H1 (cell line): ENCODE data around the gene TEX14. TPM values are rescaled to one million over a fixed set of nuclear protein-coding genes. Genes with fewer than 3 reads are reported as not detected.

Experiments used
- CTCF ChIA-PET: fragments of 300-600 bp; sonication (Branson Sonifier 250); formaldehyde crosslinking; loops from one replicate; lab custom pipeline; 2021; ENCODE audit not compliant: partially characterized antibody; lab: Charles Lee
- POLR2A ChIA-PET: fragments of 300-600 bp; sonication (Branson Sonifier 250); formaldehyde crosslinking; loops from one replicate; lab custom pipeline; 2021; ENCODE audit warnings: inconsistent platforms; ENCODE audit not compliant: partially characterized antibody; lab: Charles Lee
- DNase-seq, 2 experiments: peaks; one replicate each; pipeline versions ENCODE4 v3.0.0 to v3.0.0-alpha.2; 2010 to 2022; ENCODE audit warnings: low spot score in 2 of 2, low read depth in 1 of 2, mixed read lengths in 1 of 2
- FAIRE-seq: peaks from 2 replicates; lab custom pipeline; 2011; peaks lifted over from hg19 to GRCh38; lab: Jason Lieb, UNC
- H2AFZ ChIP-seq: 2 replicates; pipeline ENCODE4 v1.8.1; 2012; ENCODE audit warnings: low read length, inconsistent platforms
- H2AK5ac ChIP-seq: 2 replicates; pipeline ENCODE4 v1.6.1; 2013; ENCODE audit warnings: low read depth, low read length
- H2BK120ac ChIP-seq: replicated peaks from 2 replicates; pipeline ENCODE3; 2013; ENCODE audit warnings: low read depth, low read length, inconsistent platforms
- H2BK12ac ChIP-seq: 2 replicates; pipeline ENCODE4 v1.6.1; 2013; ENCODE audit warnings: low read depth, low read length
- H2BK15ac ChIP-seq: 2 replicates; pipeline ENCODE4 v1.6.1; 2013; ENCODE audit warnings: low read length
- H2BK20ac ChIP-seq: 2 replicates; pipeline ENCODE4 v1.6.1; 2013; ENCODE audit warnings: low read length
- H2BK5ac ChIP-seq: 2 replicates; pipeline ENCODE4 v1.6.1; 2013; ENCODE audit warnings: low read depth, low read length
- H3K14ac ChIP-seq: 2 replicates; pipeline ENCODE4 v1.6.1; 2013; ENCODE audit warnings: inconsistent platforms; ENCODE audit not compliant: insufficient read length
- H3K18ac ChIP-seq: 2 replicates; pipeline ENCODE4 v1.6.1; 2013; ENCODE audit warnings: low read length; ENCODE audit errors: extremely low read depth
- H3K23ac ChIP-seq: 2 replicates; pipeline ENCODE4 v1.6.1; 2013; ENCODE audit warnings: inconsistent platforms; ENCODE audit not compliant: insufficient read length
- H3K23me2 ChIP-seq: 2 replicates; pipeline ENCODE4 v1.6.1; 2013; ENCODE audit warnings: low read depth, low read length
- H3K27ac ChIP-seq: 2 replicates; pipeline ENCODE4 v1.6.1; 2011; ENCODE audit warnings: low read depth, low read length, inconsistent platforms
- H3K27me3 ChIP-seq, 4 experiments: replicated peaks in 1 of 4; 1 replicate in 1 of 4; 2 replicates in 3 of 4; pipeline versions ENCODE4 v1.6.1 to v1.8.1; 2011 to 2013; ENCODE audit warnings: low read length in 3 of 4, mild to moderate bottlenecking in 3 of 4, inconsistent platforms in 2 of 4, mixed read lengths in 2 of 4, moderate library complexity in 1 of 4; ENCODE audit not compliant: control insufficient read depth in 3 of 4, insufficient read depth in 3 of 4; ENCODE audit errors: extremely low read depth in 1 of 4
- H3K36me3 ChIP-seq, 4 experiments: 2 replicates each; pipeline versions ENCODE4 v1.6.1 to v1.8.1; 2011 to 2013; ENCODE audit warnings: mild to moderate bottlenecking in 4 of 4, low read length in 3 of 4, moderate library complexity in 2 of 4, control low read depth in 1 of 4, inconsistent platforms in 1 of 4; ENCODE audit not compliant: insufficient read depth in 4 of 4, control insufficient read depth in 2 of 4
- H3K4ac ChIP-seq: replicated peaks from 2 replicates; pipeline ENCODE3; 2013; ENCODE audit warnings: low read length, low read depth, mixed read lengths, inconsistent platforms; ENCODE audit not compliant: insufficient read length
- H3K4me1 ChIP-seq, 4 experiments: replicated peaks in 1 of 4; 1 replicate in 1 of 4; 2 replicates in 3 of 4; pipeline versions ENCODE4 v1.6.1 to v1.8.1; 2011 to 2013; ENCODE audit warnings: low read length in 3 of 4, inconsistent platforms in 2 of 4, mixed read lengths in 1 of 4; ENCODE audit not compliant: insufficient read depth in 4 of 4, control insufficient read depth in 3 of 4
- H3K4me2 ChIP-seq, 2 experiments: 2 replicates each; pipeline versions ENCODE4 v1.6.1 to v1.8.1; 2011 to 2013; ENCODE audit warnings: low read depth in 2 of 2, low read length in 2 of 2, control low read depth in 1 of 2, inconsistent platforms in 1 of 2, mild to moderate bottlenecking in 1 of 2; ENCODE audit not compliant: insufficient read depth in 1 of 2
- H3K4me3 ChIP-seq, 4 experiments: fragments of 200-600, 300-600 bp in 1 of 4; sonication (generic), shearing (Covaris generic), sonication (Bioruptor Twin) in 1 of 4; 2 replicates each; pipeline versions ENCODE4 v1.5.1 to v1.8.1; 2011 to 2016; ENCODE audit warnings: low read length in 4 of 4, low read depth in 3 of 4, control low read depth in 2 of 4, inconsistent platforms in 2 of 4, mild to moderate bottlenecking in 2 of 4, mixed read lengths in 1 of 4, moderate library complexity in 1 of 4; ENCODE audit not compliant: insufficient read depth in 2 of 4; ENCODE audit errors: extremely low read depth in 1 of 4
- H3K56ac ChIP-seq: replicated peaks from 2 replicates; pipeline ENCODE3; 2013; ENCODE audit warnings: low read depth, mild to moderate bottlenecking, mixed read lengths, low read length, inconsistent platforms; ENCODE audit not compliant: insufficient read length
- H3K79me1 ChIP-seq: 2 replicates; pipeline ENCODE4 v1.6.1; 2013; ENCODE audit warnings: low read depth, low read length, control low read depth
- H3K79me2 ChIP-seq, 2 experiments: 2 replicates each; pipeline versions ENCODE4 v1.6.1 to v1.8.1; 2012 to 2013; ENCODE audit warnings: low read length in 2 of 2, mild to moderate bottlenecking in 2 of 2, inconsistent platforms in 1 of 2; ENCODE audit not compliant: insufficient read depth in 2 of 2, control insufficient read depth in 1 of 2
- H3K9ac ChIP-seq, 4 experiments: replicated peaks in 1 of 4; 1 replicate in 1 of 4; 2 replicates in 3 of 4; pipeline versions ENCODE4 v1.6.1 to v1.8.1; 2011 to 2013; ENCODE audit warnings: low read depth in 3 of 4, low read length in 3 of 4, control low read depth in 2 of 4, mild to moderate bottlenecking in 2 of 4, moderate library complexity in 2 of 4, inconsistent platforms in 1 of 4; ENCODE audit errors: extremely low read depth in 1 of 4
- H3K9me3 ChIP-seq, 2 experiments: 2 replicates each; pipeline versions ENCODE4 v1.6.1 to v1.8.1; 2012 to 2013; ENCODE audit warnings: mild to moderate bottlenecking in 2 of 2, moderate library complexity in 2 of 2, control low read depth in 1 of 2, inconsistent platforms in 1 of 2, low read depth in 1 of 2, low read length in 1 of 2, mixed read lengths in 1 of 2; ENCODE audit not compliant: insufficient read depth in 2 of 2
- H4K20me1 ChIP-seq, 2 experiments: replicated peaks in 1 of 2; 2 replicates each; pipeline versions ENCODE3 to v1.8.1; 2011 to 2013; ENCODE audit warnings: inconsistent platforms in 2 of 2, low read length in 2 of 2, mild to moderate bottlenecking in 1 of 2; ENCODE audit not compliant: insufficient read depth in 2 of 2, control insufficient read depth in 1 of 2
- H4K5ac ChIP-seq: 2 replicates; pipeline ENCODE4 v1.6.1; 2013; ENCODE audit warnings: low read length, low read depth, mixed read lengths, inconsistent platforms; ENCODE audit not compliant: insufficient read length
- H4K8ac ChIP-seq: 2 replicates; pipeline ENCODE4 v1.8.0; 2013; ENCODE audit warnings: mild to moderate bottlenecking, moderate library complexity, low read length, inconsistent platforms; ENCODE audit not compliant: insufficient read depth; ENCODE audit errors: extremely low read depth
- H4K91ac ChIP-seq: replicated peaks from 2 replicates; pipeline ENCODE3; 2013; ENCODE audit warnings: low read length, mixed read lengths, inconsistent platforms; ENCODE audit not compliant: insufficient read length
- WGBS, 2 experiments: shearing (Covaris generic) in 1 of 2; methylation state at CpG; one replicate each; pipeline versions ENCODE4 v1.1.6 to v1.1.7; 2013 to 2015; ENCODE audit warnings: low lambda C conversion rate in 2 of 2, mixed read lengths in 2 of 2, inconsistent platforms in 1 of 2, low coverage in 1 of 2, missing lambda C conversion rate in 1 of 2; ENCODE audit not compliant: insufficient replicate concordance in 2 of 2, insufficient coverage in 1 of 2, insufficient read length in 1 of 2; ENCODE audit errors: extremely low coverage in 1 of 2, missing lambda C conversion rate in 1 of 2; 5-methylcytosine and 5-hydroxymethylcytosine counted together
- polyA plus RNA-seq, 7 experiments: library from polyadenylated mRNA; depleted of rRNA in 3 of 7; stranded (reverse) in 5 of 7; unstranded in 2 of 7; fragments of >200 nt in 5 of 7; fragments of 200-250 nt in 2 of 7; gene quantifications; 1 replicate in 5 of 7; 2 replicates in 1 of 7; 4 replicates in 1 of 7; pipeline versions ENCODE4 v1.2.1 to v1.2.3, GENCODE V29; 2011 to 2013; ENCODE audit warnings: missing spikeins in 2 of 7, mixed read lengths in 2 of 7
- total RNA-seq: library from RNA; stranded (reverse); fragmentation: NEBNext Ultra II Directional; extraction: Animal tissue kit (Norgen Biotek cat#: 25700); gene quantifications from 2 replicates; pipeline ENCODE4 v1.2.1, GENCODE V29; 2021

Gene TEX14
- total and polyA plus RNA-seq, 2 of the 8 experiments (the other 6 are each of a cell fraction or from before 2014, with no cell fraction given): 0.83 to 2.5 TPM

DNA sequence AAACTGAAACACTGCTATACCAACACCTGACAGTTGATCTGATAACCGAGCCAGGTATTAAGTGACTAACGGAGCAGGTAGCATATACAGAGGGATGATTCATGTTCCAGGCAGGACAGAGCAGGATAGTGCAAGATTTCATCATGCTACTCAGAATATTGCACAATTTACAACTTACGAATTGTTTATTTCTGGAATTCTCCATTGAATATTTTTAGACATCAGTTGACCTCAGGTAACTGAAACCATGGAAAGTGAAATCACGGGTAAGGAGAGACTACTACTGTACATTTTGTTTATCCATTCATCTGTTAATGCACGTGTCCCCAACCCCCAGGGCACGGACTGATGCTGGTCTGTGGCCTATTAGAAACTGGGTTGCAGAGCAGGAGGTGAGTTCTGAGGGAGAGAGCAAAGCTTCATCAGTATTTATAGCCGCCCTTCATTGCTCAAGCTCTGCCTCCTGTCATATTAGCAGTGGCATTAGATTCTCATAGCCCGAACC lies 49.3 kb upstream of the TEX14 start:
- FAIRE-seq: no peak
- Histone ChIP-seq H4K91ac (no peak overlapping the region), H2BK12ac (no peak overlapping the region), H3K23me2 (no peaks in the 10 kb centered on the region), H2BK120ac (no peak overlapping the region), H4K20me1 (no peaks in the 10 kb centered on the region), H2BK5ac (no peak overlapping the region), H3K4me1 (no peaks in the 10 kb centered on the region), H3K36me3 (no peaks in the 10 kb centered on the region), H3K27ac (no peak overlapping the region), H3K4me2 (no peak overlapping the region), H3K79me1 (no peaks in the 10 kb centered on the region), H4K5ac (no peak overlapping the region), H3K4ac (no peak overlapping the region), H3K9me3 (no peaks in the 10 kb centered on the region), H2AK5ac (no peak overlapping the region), H2AFZ (no peak overlapping the region), H4K8ac (no peak overlapping the region), H2BK15ac (no peak overlapping the region), H3K27me3 (no peaks in the 10 kb centered on the region), H2BK20ac (no peak overlapping the region), H3K14ac (no peak overlapping the region), H3K79me2 (no peaks in the 10 kb centered on the region), H3K9ac (no peak overlapping the region), H3K56ac (no peak overlapping the region), H3K18ac (no peak overlapping the region), H3K4me3 (no peak overlapping the region), H3K23ac (no peak overlapping the region)
- POLR2A ChIA-PET: no interaction called here
- 92% methylated on average over 8 of the region's 8 CpGs; no CpG with 5 or more reads in 1 of the 2 experiments for WGBS, 2 experiments
- DNase-seq: no peak
- CTCF ChIA-PET: no interaction called here
